WTC11 (cell line): ENCODE data around the gene EVA1C. TPM values are rescaled to one million over a fixed set of nuclear protein-coding genes. Genes with fewer than 3 reads are reported as not detected.
"Not testable (repeated sequence)": the region's sequence is repeated elsewhere in the genome, so short reads cannot be mapped to it uniquely, and the experiment has no call there.

Source experiments
- ATAC-seq: fragments of 200-7000 bp; cut with Tn5 transposase; 2 replicates; pipeline ENCODE4 v1.10.0; 2021; ENCODE audit warnings: mild to moderate bottlenecking, moderate library complexity
- CTCF ChIA-PET: fragments of 300-600 bp; sonication (Branson Sonifier 250); formaldehyde crosslinking; loops from one replicate; lab custom pipeline; 2021; ENCODE audit warnings: antibody characterized with exemption; lab: Charles Lee
- POLR2A ChIA-PET: fragments of 350-600 bp; sonication (Branson Sonifier 250); formaldehyde crosslinking; loops from one replicate; lab custom pipeline; 2021; ENCODE audit warnings: antibody characterized with exemption; lab: Charles Lee
- DNase-seq: peaks from one replicate; pipeline ENCODE4 v3.0.0; 2021; ENCODE audit warnings: low spot score
- H3K27ac Mint-ChIP-seq: 2 replicates; pipeline ENCODE4 v1.8.0; 2021; ENCODE audit warnings: mixed read lengths
- H3K27me3 Mint-ChIP-seq: 2 replicates; pipeline ENCODE4 v1.8.0; 2021; ENCODE audit warnings: low read depth, mild to moderate bottlenecking, moderate library complexity, mixed read lengths
- H3K36me3 Mint-ChIP-seq: 2 replicates; pipeline ENCODE4 v1.8.0; 2021; ENCODE audit warnings: mixed read lengths
- H3K4me1 Mint-ChIP-seq: 2 replicates; pipeline ENCODE4 v1.8.0; 2022; ENCODE audit warnings: mixed read lengths
- H3K4me3 Mint-ChIP-seq: 2 replicates; pipeline ENCODE4 v1.8.0; 2021; ENCODE audit warnings: mild to moderate bottlenecking, moderate library complexity, mixed read lengths
- H3K9me3 Mint-ChIP-seq: 2 replicates; pipeline ENCODE4 v1.8.0; 2021; ENCODE audit warnings: mixed read lengths
- ATF1 ChIP-seq: sonication (generic); formaldehyde crosslinking; IDR thresholded peaks from 2 replicates; pipeline ENCODE4 v1.8.1; 2023; ENCODE audit warnings: mild to moderate bottlenecking, moderate library complexity, missing genetic modification reagents
- FOXK1 ChIP-seq: sonication (generic); formaldehyde crosslinking; IDR thresholded peaks from 2 replicates; pipeline ENCODE4 v1.8.0; 2022; ENCODE audit warnings: mild to moderate bottlenecking, moderate library complexity, missing genetic modification reagents
- JAZF1 ChIP-seq: fragments of 250-450 bp; sonication (Bioruptor Pico); IDR thresholded peaks from 2 replicates; pipeline ENCODE4 v1.9.0; 2021; ENCODE audit warnings: moderate library complexity, mild to moderate bottlenecking, inconsistent platforms
- PRRX2 ChIP-seq: fragments of 250-450 bp; sonication (Bioruptor Pico); IDR thresholded peaks from 2 replicates; pipeline ENCODE4 v1.8.0; 2021; ENCODE audit warnings: mild to moderate bottlenecking
- SOX15 ChIP-seq: fragments of 250-450 bp; sonication (Bioruptor Pico); IDR thresholded peaks from 2 replicates; pipeline ENCODE4 v1.9.0; 2021; ENCODE audit warnings: mild to moderate bottlenecking
- ZBTB21 ChIP-seq: sonication (generic); formaldehyde crosslinking; IDR thresholded peaks from 2 replicates; pipeline ENCODE4 v1.8.1; 2023; ENCODE audit warnings: mild to moderate bottlenecking, missing genetic modification reagents, borderline replicate concordance
- ZNF138 ChIP-seq: sonication (generic); formaldehyde crosslinking; conservative IDR thresholded peaks from 2 replicates; pipeline ENCODE4 v1.8.1; 2022; ENCODE audit warnings: mild to moderate bottlenecking, moderate library complexity, missing genetic modification reagents
- ZNF219 ChIP-seq: sonication (generic); formaldehyde crosslinking; IDR thresholded peaks from 2 replicates; pipeline ENCODE4 v1.8.0; 2023; ENCODE audit warnings: missing genetic modification reagents, mild to moderate bottlenecking, borderline replicate concordance
- total RNA-seq: library from RNA; stranded (reverse); gene quantifications from 3 replicates; pipeline ENCODE4 v1.2.3, GENCODE V29; 2021
- TF ChIP-seq, protein P1 (sequence below): sonication (generic); formaldehyde crosslinking; IDR thresholded peaks from 2 replicates; pipeline ENCODE4 v1.8.1; 2023; ENCODE audit warnings: mild to moderate bottlenecking, missing genetic modification reagents, borderline replicate concordance
- TF ChIP-seq, protein P2 (sequence below): sonication (generic); formaldehyde crosslinking; IDR thresholded peaks from 2 replicates; pipeline ENCODE4 v1.8.0; 2022; ENCODE audit warnings: mild to moderate bottlenecking, missing genetic modification reagents
- TF ChIP-seq, protein P3 (sequence below): sonication (generic); formaldehyde crosslinking; IDR thresholded peaks from 2 replicates; pipeline ENCODE4 v1.8.0; 2022; ENCODE audit warnings: mild to moderate bottlenecking, missing genetic modification reagents
- TF ChIP-seq, protein P4 (sequence below): sonication (generic); formaldehyde crosslinking; IDR thresholded peaks from 2 replicates; pipeline ENCODE4 v1.8.1; 2022; ENCODE audit warnings: mild to moderate bottlenecking, moderate library complexity, missing genetic modification reagents

The EVA1C gene
- total RNA-seq, 1 experiment from 2014 or later, result 3.1 TPM

DNA sequence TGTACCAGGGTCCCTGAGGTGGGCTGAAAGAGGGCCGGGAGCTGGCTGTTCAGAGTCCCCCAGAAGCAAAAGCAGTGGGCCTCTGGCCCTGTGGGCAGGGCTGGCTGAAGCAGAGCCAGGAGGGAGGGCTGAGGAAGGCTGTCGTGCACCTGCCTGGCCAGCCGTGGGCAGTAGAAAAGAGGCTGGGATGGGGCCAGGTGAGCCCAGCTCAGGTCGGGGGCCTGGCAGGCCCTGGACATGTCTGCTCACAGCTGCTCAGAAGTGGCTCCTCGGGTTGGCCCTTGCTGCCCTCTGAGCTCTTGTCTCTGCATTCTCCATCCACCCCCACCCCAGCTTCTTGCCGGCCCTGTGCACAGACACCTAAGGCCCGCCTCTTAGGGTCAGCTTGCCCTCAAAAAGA lies 112.8 kb downstream of the EVA1C start (continued):
- TF ChIP-seq, protein P1, sequence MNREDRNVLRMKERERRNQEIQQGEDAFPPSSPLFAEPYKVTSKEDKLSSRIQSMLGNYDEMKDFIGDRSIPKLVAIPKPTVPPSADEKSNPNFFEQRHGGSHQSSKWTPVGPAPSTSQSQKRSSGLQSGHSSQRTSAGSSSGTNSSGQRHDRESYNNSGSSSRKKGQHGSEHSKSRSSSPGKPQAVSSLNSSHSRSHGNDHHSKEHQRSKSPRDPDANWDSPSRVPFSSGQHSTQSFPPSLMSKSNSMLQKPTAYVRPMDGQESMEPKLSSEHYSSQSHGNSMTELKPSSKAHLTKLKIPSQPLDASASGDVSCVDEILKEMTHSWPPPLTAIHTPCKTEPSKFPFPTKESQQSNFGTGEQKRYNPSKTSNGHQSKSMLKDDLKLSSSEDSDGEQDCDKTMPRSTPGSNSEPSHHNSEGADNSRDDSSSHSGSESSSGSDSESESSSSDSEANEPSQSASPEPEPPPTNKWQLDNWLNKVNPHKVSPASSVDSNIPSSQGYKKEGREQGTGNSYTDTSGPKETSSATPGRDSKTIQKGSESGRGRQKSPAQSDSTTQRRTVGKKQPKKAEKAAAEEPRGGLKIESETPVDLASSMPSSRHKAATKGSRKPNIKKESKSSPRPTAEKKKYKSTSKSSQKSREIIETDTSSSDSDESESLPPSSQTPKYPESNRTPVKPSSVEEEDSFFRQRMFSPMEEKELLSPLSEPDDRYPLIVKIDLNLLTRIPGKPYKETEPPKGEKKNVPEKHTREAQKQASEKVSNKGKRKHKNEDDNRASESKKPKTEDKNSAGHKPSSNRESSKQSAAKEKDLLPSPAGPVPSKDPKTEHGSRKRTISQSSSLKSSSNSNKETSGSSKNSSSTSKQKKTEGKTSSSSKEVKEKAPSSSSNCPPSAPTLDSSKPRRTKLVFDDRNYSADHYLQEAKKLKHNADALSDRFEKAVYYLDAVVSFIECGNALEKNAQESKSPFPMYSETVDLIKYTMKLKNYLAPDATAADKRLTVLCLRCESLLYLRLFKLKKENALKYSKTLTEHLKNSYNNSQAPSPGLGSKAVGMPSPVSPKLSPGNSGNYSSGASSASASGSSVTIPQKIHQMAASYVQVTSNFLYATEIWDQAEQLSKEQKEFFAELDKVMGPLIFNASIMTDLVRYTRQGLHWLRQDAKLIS (CRISPR knock-in tag), result no peak
- no peak for TF ChIP-seq SOX15 (CRISPR knock-in tag)
- no peak for TF ChIP-seq ZNF219 (CRISPR knock-in tag)
- no peak for TF ChIP-seq JAZF1 (CRISPR knock-in tag)

DNA sequence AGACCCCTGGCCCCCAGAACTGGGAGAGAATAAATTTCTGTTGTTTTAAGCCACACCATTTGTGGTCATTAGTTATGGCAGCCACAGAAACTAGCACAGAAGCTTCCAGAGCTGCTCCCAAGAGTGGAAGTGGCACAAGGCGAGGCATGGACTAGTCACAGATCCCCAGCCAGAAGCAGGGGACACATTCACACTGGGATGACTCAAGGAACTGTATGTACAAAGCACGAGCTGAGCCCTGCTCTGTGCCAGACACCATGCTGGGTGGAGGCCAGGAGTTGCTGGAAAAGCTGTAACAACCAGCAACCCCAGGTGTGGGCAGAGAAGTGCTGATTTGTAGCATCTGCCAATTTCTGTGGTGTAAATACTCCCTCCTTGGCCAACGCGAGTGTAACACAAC lies 117.2 kb downstream of the EVA1C start:
- no peak for DNase-seq
- H3K27me3 Mint-ChIP-seq, result no peaks in the 10 kb centered on the region
- POLR2A ChIA-PET, result no interaction called here
- no peak overlapping the region for H3K4me3 Mint-ChIP-seq
- no peak overlapping the region for H3K27ac Mint-ChIP-seq
- CTCF ChIA-PET, result no interaction called here
- peaks cover 34% of the 10 kb centered on the region for H3K9me3 Mint-ChIP-seq
- peaks cover 18% of the 10 kb centered on the region for H3K36me3 Mint-ChIP-seq
- peaks cover 21% of the 10 kb centered on the region for H3K4me1 Mint-ChIP-seq
- ATAC-seq, result no peak
- TF ChIP-seq PRRX2 (CRISPR knock-in tag), result no peak
- TF ChIP-seq, protein P2, sequence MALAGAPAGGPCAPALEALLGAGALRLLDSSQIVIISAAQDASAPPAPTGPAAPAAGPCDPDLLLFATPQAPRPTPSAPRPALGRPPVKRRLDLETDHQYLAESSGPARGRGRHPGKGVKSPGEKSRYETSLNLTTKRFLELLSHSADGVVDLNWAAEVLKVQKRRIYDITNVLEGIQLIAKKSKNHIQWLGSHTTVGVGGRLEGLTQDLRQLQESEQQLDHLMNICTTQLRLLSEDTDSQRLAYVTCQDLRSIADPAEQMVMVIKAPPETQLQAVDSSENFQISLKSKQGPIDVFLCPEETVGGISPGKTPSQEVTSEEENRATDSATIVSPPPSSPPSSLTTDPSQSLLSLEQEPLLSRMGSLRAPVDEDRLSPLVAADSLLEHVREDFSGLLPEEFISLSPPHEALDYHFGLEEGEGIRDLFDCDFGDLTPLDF (CRISPR knock-in tag), result no peak
- TF ChIP-seq, protein P3, sequence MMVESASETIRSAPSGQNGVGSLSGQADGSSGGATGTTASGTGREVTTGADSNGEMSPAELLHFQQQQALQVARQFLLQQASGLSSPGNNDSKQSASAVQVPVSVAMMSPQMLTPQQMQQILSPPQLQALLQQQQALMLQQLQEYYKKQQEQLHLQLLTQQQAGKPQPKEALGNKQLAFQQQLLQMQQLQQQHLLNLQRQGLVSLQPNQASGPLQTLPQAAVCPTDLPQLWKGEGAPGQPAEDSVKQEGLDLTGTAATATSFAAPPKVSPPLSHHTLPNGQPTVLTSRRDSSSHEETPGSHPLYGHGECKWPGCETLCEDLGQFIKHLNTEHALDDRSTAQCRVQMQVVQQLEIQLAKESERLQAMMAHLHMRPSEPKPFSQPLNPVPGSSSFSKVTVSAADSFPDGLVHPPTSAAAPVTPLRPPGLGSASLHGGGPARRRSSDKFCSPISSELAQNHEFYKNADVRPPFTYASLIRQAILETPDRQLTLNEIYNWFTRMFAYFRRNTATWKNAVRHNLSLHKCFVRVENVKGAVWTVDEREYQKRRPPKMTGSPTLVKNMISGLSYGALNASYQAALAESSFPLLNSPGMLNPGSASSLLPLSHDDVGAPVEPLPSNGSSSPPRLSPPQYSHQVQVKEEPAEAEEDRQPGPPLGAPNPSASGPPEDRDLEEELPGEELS (CRISPR knock-in tag), result no peak
- TF ChIP-seq ATF1, result no peak
- TF ChIP-seq, protein P4, sequence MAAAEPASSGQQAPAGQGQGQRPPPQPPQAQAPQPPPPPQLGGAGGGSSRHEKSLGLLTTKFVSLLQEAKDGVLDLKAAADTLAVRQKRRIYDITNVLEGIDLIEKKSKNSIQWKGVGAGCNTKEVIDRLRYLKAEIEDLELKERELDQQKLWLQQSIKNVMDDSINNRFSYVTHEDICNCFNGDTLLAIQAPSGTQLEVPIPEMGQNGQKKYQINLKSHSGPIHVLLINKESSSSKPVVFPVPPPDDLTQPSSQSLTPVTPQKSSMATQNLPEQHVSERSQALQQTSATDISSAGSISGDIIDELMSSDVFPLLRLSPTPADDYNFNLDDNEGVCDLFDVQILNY (CRISPR knock-in tag), result no peak
- no peak for TF ChIP-seq FOXK1 (CRISPR knock-in tag)
- TF ChIP-seq ZBTB21 (CRISPR knock-in tag), result no peak
- TF ChIP-seq, protein P1 (CRISPR knock-in tag), result no peak
- TF ChIP-seq ZNF138 (CRISPR knock-in tag), result no peak
- TF ChIP-seq, all 79 proteins: peak for 0

DNA sequence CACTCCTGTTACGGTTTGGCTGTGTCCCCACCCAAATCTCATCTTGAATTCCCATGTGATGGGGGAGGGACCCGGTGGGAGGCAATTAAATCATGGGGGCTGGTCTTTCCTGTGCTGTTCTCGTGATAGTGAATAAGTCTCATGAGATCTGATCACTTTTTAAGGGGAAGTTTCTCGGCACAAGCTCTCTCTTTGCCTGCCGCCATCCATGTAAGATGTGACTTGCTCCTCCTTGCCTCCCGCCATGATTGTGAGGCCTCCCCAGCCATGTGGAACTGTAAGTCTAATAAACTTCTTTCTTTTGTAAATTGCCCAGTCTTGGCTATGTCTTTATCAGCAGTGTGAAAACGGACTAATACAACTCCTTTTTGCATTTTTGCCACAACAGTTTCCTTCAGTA lies 118.3 kb downstream of the EVA1C start:
- POLR2A ChIA-PET, ATAC-seq, DNase-seq, H3K27me3 Mint-ChIP-seq, H3K27ac Mint-ChIP-seq, H3K4me3 Mint-ChIP-seq: not testable (repeated sequence)
- H3K4me1 Mint-ChIP-seq, result peaks cover 11% of the 10 kb centered on the region
- H3K9me3 Mint-ChIP-seq, result peaks cover 34% of the 10 kb centered on the region
- peaks cover 18% of the 10 kb centered on the region for H3K36me3 Mint-ChIP-seq
- CTCF ChIA-PET, result interaction anchor here (0.6 to 1.1 kb wide), 2 partner anchors 49 to 129 kb away, joined by 3 to 4 read pairs; no protein-coding TSS in a partner anchor

DNA sequence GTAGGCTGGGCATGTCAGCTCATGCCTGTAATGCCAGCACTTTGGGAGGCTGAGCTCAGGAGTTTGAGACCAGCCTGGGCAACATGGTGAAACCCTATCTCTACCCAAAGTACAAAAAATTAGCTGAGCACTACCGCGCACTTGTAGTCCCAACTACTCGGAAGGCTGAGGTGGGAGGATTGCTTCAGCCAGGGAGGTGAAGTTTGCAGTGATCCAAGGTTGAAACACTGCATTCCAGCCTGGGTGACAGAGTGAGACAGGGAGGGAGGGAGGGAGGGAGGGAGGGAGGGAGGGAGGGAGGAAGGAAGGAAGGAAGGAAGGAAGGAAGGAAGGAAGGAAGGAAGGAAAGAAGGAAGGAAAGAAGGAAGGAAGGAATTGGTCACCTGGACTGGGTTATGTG lies 119.1 kb downstream of the EVA1C start:
- H3K4me1 Mint-ChIP-seq, H3K27ac Mint-ChIP-seq, POLR2A ChIA-PET, ATAC-seq, DNase-seq, H3K4me3 Mint-ChIP-seq, H3K27me3 Mint-ChIP-seq: not testable (repeated sequence)
- CTCF ChIA-PET, result interaction anchor here (0.6 to 1.1 kb wide), 2 partner anchors 50 to 130 kb away, joined by 3 to 4 read pairs; no protein-coding TSS in a partner anchor
- H3K36me3 Mint-ChIP-seq, result peaks cover 18% of the 10 kb centered on the region
- peaks cover 34% of the 10 kb centered on the region for H3K9me3 Mint-ChIP-seq
